NCI-H526 treated with DMSO at 0.1 percent for 48 hours (cell line): ENCODE results near the gene CAPN10.

ENCODE experiments used
- DNase-seq: peaks from one replicate; lab custom pipeline; 2025; lab: John Stamatoyannopoulos, UW

Gene CAPN10

GRCh38 chr2:240575101-240575965 is 11.2 kb upstream of the CAPN10 start:
- DNase-seq, result no peak

- no peak for DNase-seq
These were observed 10.5 kb upstream of the CAPN10 start for GRCh38 chr2:240576036-240576435.

- DNase-seq, result no peak
These were observed 9.9 kb upstream of the CAPN10 start for GRCh38 chr2:240576436-240577205.

GRCh38 chr2:240577281-240578109 is 9.0 kb upstream of the CAPN10 start:
- no peak for DNase-seq

- DNase-seq, result no peak
These were observed 8.5 kb upstream of the CAPN10 start for GRCh38 chr2:240578110-240578450.

- DNase-seq, result no peak
These were observed 8.0 kb upstream of the CAPN10 start for GRCh38 chr2:240578488-240578887.

GRCh38 chr2:240579071-240579762 is 7.3 kb upstream of the CAPN10 start:
- no peak for DNase-seq

GRCh38 chr2:240579771-240580614 is 6.5 kb upstream of the CAPN10 start:
- DNase-seq, result no peak

- no peak for DNase-seq
These were observed 4.7 kb upstream of the CAPN10 start for GRCh38 chr2:240581811-240582210.

GRCh38 chr2:240582781-240583180 is 3.8 kb upstream of the CAPN10 start:
- DNase-seq, result no peak

GRCh38 chr2:240583774-240584173 is 2.8 kb upstream of the CAPN10 start:
- no peak for DNase-seq

GRCh38 chr2:240584486-240585031 is 2.0 kb upstream of the CAPN10 start:
- DNase-seq, result peak; percentile 43

- no peak for DNase-seq
These were observed 1.4 kb upstream of the CAPN10 start for GRCh38 chr2:240585101-240585500.

- DNase-seq, result no peak
These were observed 795 bp upstream of the CAPN10 start for GRCh38 chr2:240585681-240586197.

GRCh38 chr2:240586919-240587800 is 626 bp downstream of the CAPN10 start:
- DNase-seq, result peak; percentile 31

- DNase-seq, result no peak
These were observed 1.6 kb downstream of the CAPN10 start for GRCh38 chr2:240588006-240588655.

GRCh38 chr2:240588669-240589068 is 2.1 kb downstream of the CAPN10 start:
- DNase-seq, result no peak

- DNase-seq, result no peak
These were observed 2.8 kb downstream of the CAPN10 start for GRCh38 chr2:240589375-240589774.
